KMS-11 (cell line): ENCODE measurements around the gene UBE2E1.

Source experiments
- H2AFZ ChIP-seq: fragments of 200-600 bp; sonication (generic); 2 replicates; pipeline ENCODE4 v1.6.1; 2016; ENCODE audit warnings: antibody characterized with exemption, mixed run types, low read depth
- H3K27ac ChIP-seq: fragments of 200-600 bp; sonication (generic); 2 replicates; pipeline ENCODE4 v1.6.1; 2016; ENCODE audit warnings: mild to moderate bottlenecking, mixed run types
- H3K27me3 ChIP-seq: fragments of 200-600 bp; sonication (generic); 2 replicates; pipeline ENCODE4 v1.6.1; 2017; ENCODE audit warnings: mild to moderate bottlenecking, low read depth, mixed run types, moderate library complexity; ENCODE audit not compliant: insufficient read depth
- H3K36me3 ChIP-seq: fragments of 200-600 bp; sonication (generic); 2 replicates; pipeline ENCODE4 v1.6.1; 2017; ENCODE audit warnings: mild to moderate bottlenecking, mixed run types; ENCODE audit not compliant: insufficient read depth
- H3K4me1 ChIP-seq: fragments of 200-600 bp; sonication (generic); 2 replicates; pipeline ENCODE4 v1.6.1; 2016; ENCODE audit warnings: mild to moderate bottlenecking, low read depth, mixed run types; ENCODE audit not compliant: poor library complexity, severe bottlenecking
- H3K4me2 ChIP-seq: fragments of 200-600 bp; sonication (generic); 2 replicates; pipeline ENCODE4 v1.7.0; 2016; ENCODE audit warnings: mild to moderate bottlenecking, mixed run types
- H3K4me3 ChIP-seq: fragments of 200-600 bp; sonication (generic); IDR thresholded peaks from 2 replicates; pipeline ENCODE4 v1.6.1; 2017; ENCODE audit warnings: low read depth, low read length, mixed read lengths; ENCODE audit not compliant: insufficient read depth
- H3K79me2 ChIP-seq: fragments of 200-600 bp; sonication (generic); 2 replicates; pipeline ENCODE4 v1.6.1; 2016; ENCODE audit warnings: low read depth, mixed run types; ENCODE audit not compliant: insufficient read depth
- H3K9ac ChIP-seq: fragments of 200-600 bp; sonication (generic); 2 replicates; pipeline ENCODE4 v1.6.1; 2016; ENCODE audit warnings: mild to moderate bottlenecking, mixed run types
- H4K20me1 ChIP-seq: fragments of 200-600 bp; sonication (generic); 2 replicates; pipeline ENCODE4 v1.6.1; 2016; ENCODE audit warnings: mild to moderate bottlenecking, mixed run types; ENCODE audit not compliant: insufficient read depth
- TF ChIP-seq, protein P1 (sequence below): fragments of 200-600 bp; sonication (generic); conservative IDR thresholded peaks from 2 replicates; pipeline ENCODE4 v1.6.1; 2017; ENCODE audit warnings: low read depth, mild to moderate bottlenecking, antibody characterized with exemption, low read length, moderate library complexity, mixed read lengths

Gene UBE2E1

DNA sequence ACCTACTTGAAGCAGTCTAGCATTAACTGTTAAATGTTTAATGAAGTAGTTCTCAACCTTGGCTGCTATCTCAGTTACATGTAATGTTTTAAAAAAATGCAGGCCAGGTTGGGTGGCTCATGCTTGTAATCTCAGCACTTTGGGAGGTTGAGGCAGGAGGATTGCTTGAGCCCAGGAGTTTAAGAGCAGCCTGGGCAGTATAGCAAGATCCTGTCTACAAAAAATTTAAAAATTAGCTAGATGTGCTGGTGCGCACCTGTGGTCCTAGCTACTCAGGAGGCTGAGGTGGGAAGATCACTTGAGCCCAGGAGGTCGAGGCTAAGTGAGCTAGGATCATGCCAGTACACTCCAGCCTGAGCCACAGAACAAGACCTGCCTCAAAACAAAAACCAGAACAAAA, 29.3 kb downstream of the UBE2E1 start:
- TF ChIP-seq, protein P1, sequence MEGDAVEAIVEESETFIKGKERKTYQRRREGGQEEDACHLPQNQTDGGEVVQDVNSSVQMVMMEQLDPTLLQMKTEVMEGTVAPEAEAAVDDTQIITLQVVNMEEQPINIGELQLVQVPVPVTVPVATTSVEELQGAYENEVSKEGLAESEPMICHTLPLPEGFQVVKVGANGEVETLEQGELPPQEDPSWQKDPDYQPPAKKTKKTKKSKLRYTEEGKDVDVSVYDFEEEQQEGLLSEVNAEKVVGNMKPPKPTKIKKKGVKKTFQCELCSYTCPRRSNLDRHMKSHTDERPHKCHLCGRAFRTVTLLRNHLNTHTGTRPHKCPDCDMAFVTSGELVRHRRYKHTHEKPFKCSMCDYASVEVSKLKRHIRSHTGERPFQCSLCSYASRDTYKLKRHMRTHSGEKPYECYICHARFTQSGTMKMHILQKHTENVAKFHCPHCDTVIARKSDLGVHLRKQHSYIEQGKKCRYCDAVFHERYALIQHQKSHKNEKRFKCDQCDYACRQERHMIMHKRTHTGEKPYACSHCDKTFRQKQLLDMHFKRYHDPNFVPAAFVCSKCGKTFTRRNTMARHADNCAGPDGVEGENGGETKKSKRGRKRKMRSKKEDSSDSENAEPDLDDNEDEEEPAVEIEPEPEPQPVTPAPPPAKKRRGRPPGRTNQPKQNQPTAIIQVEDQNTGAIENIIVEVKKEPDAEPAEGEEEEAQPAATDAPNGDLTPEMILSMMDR, result no peak
- Histone ChIP-seq H3K27ac (no peak overlapping the region), H2AFZ (no peak overlapping the region), H4K20me1 (peaks cover 9% of the 10 kb centered on the region; the same call in 1 of the 2 replicates), H3K9ac (no peak overlapping the region), H3K36me3 (no peaks in the 10 kb centered on the region), H3K27me3 (no peaks in the 10 kb centered on the region), H3K4me1 (peaks cover 72% of the 10 kb centered on the region), H3K4me3 (no peak overlapping the region), H3K4me2 (no peak overlapping the region), H3K79me2 (peaks cover 96% of the 10 kb centered on the region)

DNA sequence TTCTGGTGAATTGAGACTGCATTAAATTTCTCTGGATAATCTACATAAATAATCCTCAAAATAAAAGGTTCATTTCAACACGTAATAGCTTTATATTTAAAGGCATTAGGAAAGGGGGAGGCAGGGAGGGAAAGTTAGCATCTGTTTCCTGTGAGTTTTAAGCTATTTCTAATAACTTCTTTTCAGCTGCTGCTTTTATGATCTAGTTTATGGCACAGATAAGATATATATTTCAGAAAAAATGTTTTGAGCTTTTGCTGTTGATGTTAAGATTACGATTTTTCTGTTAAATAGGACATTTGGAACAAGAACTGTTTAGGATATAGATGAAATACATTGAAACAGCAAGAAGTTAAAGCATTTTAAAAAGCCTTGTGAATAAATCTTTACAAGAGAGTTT, 30.0 kb downstream of the UBE2E1 start:
- H3K36me3 ChIP-seq, result no peaks in the 10 kb centered on the region
- no peak overlapping the region for H3K9ac ChIP-seq

DNA sequence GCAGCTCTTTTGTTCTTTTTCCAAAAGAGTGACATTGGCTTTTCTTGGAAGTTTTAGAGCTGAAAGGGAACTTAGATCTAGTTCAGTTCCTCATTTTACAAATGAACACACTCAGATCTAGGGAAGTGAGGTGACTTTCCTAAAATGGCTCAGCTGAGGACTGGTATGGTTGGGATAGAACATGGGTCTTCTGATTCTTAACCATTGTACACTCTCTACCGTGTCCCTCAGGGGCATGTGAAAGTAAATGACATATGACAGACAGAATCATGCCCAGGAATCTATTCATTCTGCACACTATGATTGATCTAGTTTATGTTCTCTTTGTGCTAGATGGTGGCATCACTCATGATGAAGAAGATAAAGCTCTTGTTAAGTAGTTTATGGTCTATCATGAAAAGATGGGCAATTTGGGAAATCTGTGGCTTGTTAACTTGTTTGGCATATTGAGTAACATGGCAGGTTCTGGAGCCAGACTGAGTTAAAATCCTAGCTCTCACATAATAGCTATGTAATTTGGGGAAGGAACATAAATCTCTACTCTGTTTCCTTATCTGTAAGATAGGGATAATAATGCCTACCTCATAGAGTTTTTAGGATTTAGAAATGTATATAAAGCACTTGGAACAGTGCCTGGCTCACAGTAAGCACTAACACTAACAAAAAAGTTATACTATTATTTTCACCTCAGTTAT, 30.9 kb downstream of the UBE2E1 start:
- H3K79me2 ChIP-seq, result peaks cover 97% of the 10 kb centered on the region
- no peak overlapping the region for H2AFZ ChIP-seq
- no peaks in the 10 kb centered on the region for H3K36me3 ChIP-seq
- no peak overlapping the region for H3K4me3 ChIP-seq
- peaks cover 12% of the 10 kb centered on the region; the same call in 1 of the 2 replicates for H4K20me1 ChIP-seq
- H3K27me3 ChIP-seq, result no peaks in the 10 kb centered on the region
- no peak overlapping the region for H3K9ac ChIP-seq
- H3K4me1 ChIP-seq, result peaks cover 58% of the 10 kb centered on the region
- no peak overlapping the region for H3K4me2 ChIP-seq
- no peak overlapping the region; the same call in 1 of the 2 replicates for H3K27ac ChIP-seq
- TF ChIP-seq, protein P1, result no peak

More for the DNA sequence above, 30.0 kb downstream of the UBE2E1 start:
- TF ChIP-seq, protein P1, result no peak
- Histone ChIP-seq H3K4me2 (no peak overlapping the region), H3K4me1 (peaks cover 64% of the 10 kb centered on the region), H3K4me3 (no peak overlapping the region), H3K79me2 (peaks cover 96% of the 10 kb centered on the region), H3K27ac (no peak overlapping the region), H3K27me3 (no peaks in the 10 kb centered on the region), H2AFZ (no peak overlapping the region), H4K20me1 (peaks cover 12% of the 10 kb centered on the region; the same call in 1 of the 2 replicates)

DNA sequence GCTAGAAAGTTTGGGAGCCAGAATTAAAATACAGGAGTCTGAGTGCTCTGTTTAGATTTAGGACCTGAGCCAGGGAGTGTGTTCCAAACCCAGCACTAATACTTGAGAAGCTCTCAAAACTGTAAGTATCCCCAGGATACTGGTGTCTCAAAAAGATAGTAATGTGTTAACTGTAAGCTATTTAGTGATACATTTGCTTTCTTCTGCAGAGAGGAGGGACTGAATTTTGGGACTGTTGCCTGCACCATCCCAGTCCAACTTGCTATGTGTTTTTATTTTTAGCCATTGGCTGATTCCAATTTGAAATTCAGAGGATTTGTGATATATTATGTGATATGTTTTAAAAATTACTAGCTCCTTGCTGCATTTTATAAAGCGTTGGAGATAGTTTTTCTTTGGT, 31.5 kb downstream of the UBE2E1 start:
- Histone ChIP-seq H3K9ac (no peak overlapping the region), H3K4me1 (peaks cover 52% of the 10 kb centered on the region), H2AFZ (no peak overlapping the region), H3K36me3 (no peaks in the 10 kb centered on the region), H3K27me3 (no peaks in the 10 kb centered on the region), H3K4me2 (no peak overlapping the region; the same call in 1 of the 2 replicates), H3K79me2 (peaks cover 95% of the 10 kb centered on the region), H3K27ac (no peak overlapping the region; the same call in 1 of the 2 replicates), H4K20me1 (peaks cover 12% of the 10 kb centered on the region; the same call in 1 of the 2 replicates), H3K4me3 (no peak overlapping the region)
- TF ChIP-seq, protein P1, result no peak
